GM19372 (cell line): ENCODE data around the gene HIVEP3.

Source experiments
- ATAC-seq: cut with Tn5 transposase; IDR thresholded peaks from one replicate; pipeline ENCODE4 v1.9.1; 2021; ENCODE audit warnings: mild to moderate bottlenecking, low read depth, moderate library complexity; ENCODE audit not compliant: unreplicated experiment

The HIVEP3 gene

GRCh38 chr1:41894808-41895483 is 23.8 kb downstream of the HIVEP3 start:
- no peak for ATAC-seq

GRCh38 chr1:41894101-41894807 is 24.5 kb downstream of the HIVEP3 start:
- ATAC-seq: no peak

GRCh38 chr1:41892301-41892781 is 26.4 kb downstream of the HIVEP3 start:
- ATAC-seq: no peak

- peak; percentile 84 for ATAC-seq
These were observed 27.4 kb downstream of the HIVEP3 start for GRCh38 chr1:41891199-41891896.

- no peak for ATAC-seq
These were observed 27.9 kb downstream of the HIVEP3 start for GRCh38 chr1:41890825-41891198.

- ATAC-seq: no peak
These were observed 29.0 kb downstream of the HIVEP3 start for GRCh38 chr1:41889506-41890414.

- ATAC-seq: no peak
These were observed 30.0 kb downstream of the HIVEP3 start for GRCh38 chr1:41888756-41889155.

- ATAC-seq: no peak
These were observed 31.4 kb downstream of the HIVEP3 start for GRCh38 chr1:41887365-41887764.

- no peak for ATAC-seq
These were observed 34.2 kb downstream of the HIVEP3 start for GRCh38 chr1:41884256-41885230.

- no peak for ATAC-seq
These were observed 35.2 kb downstream of the HIVEP3 start for GRCh38 chr1:41883507-41883906.

- no peak for ATAC-seq
These were observed 36.2 kb downstream of the HIVEP3 start for GRCh38 chr1:41882486-41882885.

GRCh38 chr1:41882068-41882477 is 36.6 kb downstream of the HIVEP3 start:
- no peak for ATAC-seq

GRCh38 chr1:41880950-41881885 is 37.5 kb downstream of the HIVEP3 start:
- ATAC-seq: no peak

- ATAC-seq: no peak
These were observed 38.5 kb downstream of the HIVEP3 start for GRCh38 chr1:41880261-41880660.

GRCh38 chr1:41879617-41880016 is 39.1 kb downstream of the HIVEP3 start:
- ATAC-seq: no peak

GRCh38 chr1:41878911-41879310 is 39.8 kb downstream of the HIVEP3 start:
- ATAC-seq: no peak

- no peak for ATAC-seq
These were observed 40.2 kb downstream of the HIVEP3 start for GRCh38 chr1:41878495-41878894.
